ENCODE data around the gene SLC2A6. TPM values are rescaled to one million over a fixed set of nuclear protein-coding genes. Genes with fewer than 3 reads are reported as not detected.

The SLC2A6 gene
- polyA plus RNA-seq, 1 donor (not counting 4 experiments of a cell fraction or from before 2014, with no cell fraction given): 15.9 TPM

DNA sequence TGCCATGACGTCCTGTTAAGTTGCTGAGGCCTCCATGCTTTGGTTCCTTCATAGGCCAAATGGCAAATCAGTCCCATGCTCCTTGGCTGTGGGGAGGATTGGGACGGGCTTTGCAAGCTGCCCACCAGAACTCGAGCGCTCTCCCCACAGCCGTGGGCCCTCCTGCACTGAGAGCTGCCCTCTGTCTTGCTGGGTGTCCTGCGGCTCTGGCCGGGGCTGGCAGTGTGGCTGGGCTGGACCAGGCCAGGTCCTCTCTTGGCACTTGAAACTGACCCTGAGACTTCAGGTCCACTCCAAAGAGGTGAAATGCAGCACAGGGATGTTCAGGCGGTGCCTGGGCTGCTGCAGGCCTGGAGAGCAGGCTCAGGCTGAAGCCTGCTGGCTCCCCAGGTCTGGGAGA lies 38.8 kb upstream of the SLC2A6 start:
- Histone ChIP-seq H4K20me1 (ENCODE audit: control insufficient read depth, extremely low read depth, insufficient read depth, low read length) (peaks cover 2% of the 10 kb centered on the region), H3K9ac (ENCODE audit: control insufficient read depth, extremely low read depth, insufficient read depth, low read length) (no peak overlapping the region), H3K27me3 (ENCODE audit: control insufficient read depth, extremely low read depth, insufficient read depth, low read length) (peaks cover 23% of the 10 kb centered on the region), H3K4me2 (ENCODE audit: control insufficient read depth, extremely low read depth, insufficient read depth, low read depth, low read length) (no peak overlapping the region), H3K79me2 (ENCODE audit: control insufficient read depth, insufficient read depth, low read length) (no peaks in the 10 kb centered on the region), H3K9me1 (ENCODE audit: control insufficient read depth, extremely low read depth, insufficient read depth, low read length) (no peaks in the 10 kb centered on the region), H3K36me3 (ENCODE audit: control insufficient read depth in 2 of 2, extremely low read depth in 1 of 2, insufficient read depth in 2 of 2, low read length in 2 of 2) (no peaks in the 10 kb centered on the region), H3K4me3 (ENCODE audit: control insufficient read depth in 2 of 3, extremely low read depth in 1 of 3, insufficient read depth in 2 of 3, low read depth in 1 of 3, low read length in 3 of 3) (no peak overlapping the region), H3K27ac (ENCODE audit: control insufficient read depth, insufficient read depth, low read length) (no peak overlapping the region), H3K9me3 (ENCODE audit: control insufficient read depth, low read depth, low read length) (no peaks in the 10 kb centered on the region), H2AFZ (ENCODE audit: control insufficient read depth, low read length) (no peak overlapping the region), H3K4me1 (ENCODE audit: control insufficient read depth, extremely low read depth, insufficient read depth, low read length) (no peaks in the 10 kb centered on the region)
- FAIRE-seq (no peak), DNase-seq (ENCODE audit: low read depth, low spot score) (no peak)
- TF ChIP-seq, protein P1, sequence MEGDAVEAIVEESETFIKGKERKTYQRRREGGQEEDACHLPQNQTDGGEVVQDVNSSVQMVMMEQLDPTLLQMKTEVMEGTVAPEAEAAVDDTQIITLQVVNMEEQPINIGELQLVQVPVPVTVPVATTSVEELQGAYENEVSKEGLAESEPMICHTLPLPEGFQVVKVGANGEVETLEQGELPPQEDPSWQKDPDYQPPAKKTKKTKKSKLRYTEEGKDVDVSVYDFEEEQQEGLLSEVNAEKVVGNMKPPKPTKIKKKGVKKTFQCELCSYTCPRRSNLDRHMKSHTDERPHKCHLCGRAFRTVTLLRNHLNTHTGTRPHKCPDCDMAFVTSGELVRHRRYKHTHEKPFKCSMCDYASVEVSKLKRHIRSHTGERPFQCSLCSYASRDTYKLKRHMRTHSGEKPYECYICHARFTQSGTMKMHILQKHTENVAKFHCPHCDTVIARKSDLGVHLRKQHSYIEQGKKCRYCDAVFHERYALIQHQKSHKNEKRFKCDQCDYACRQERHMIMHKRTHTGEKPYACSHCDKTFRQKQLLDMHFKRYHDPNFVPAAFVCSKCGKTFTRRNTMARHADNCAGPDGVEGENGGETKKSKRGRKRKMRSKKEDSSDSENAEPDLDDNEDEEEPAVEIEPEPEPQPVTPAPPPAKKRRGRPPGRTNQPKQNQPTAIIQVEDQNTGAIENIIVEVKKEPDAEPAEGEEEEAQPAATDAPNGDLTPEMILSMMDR (optimal IDR thresholded peaks at IDR 0.05 in 1 of 3, IDR thresholded peaks at IDR 0.05 in 1 of 3, conservative IDR thresholded peaks at IDR 0.05 in 1 of 3; ENCODE audit: extremely low read depth in 1 of 3, insufficient read depth in 2 of 3, low read length in 3 of 3): no peak
- TF ChIP-seq EZH2 (IDR thresholded peaks at IDR 0.05; ENCODE audit: low read length): no peak
- dilution Hi-C loops (cut with MboI; ENCODE audit: extremely low pct_ligation_motif_present, low sequenced_read_pairs): no loop called here

DNA sequence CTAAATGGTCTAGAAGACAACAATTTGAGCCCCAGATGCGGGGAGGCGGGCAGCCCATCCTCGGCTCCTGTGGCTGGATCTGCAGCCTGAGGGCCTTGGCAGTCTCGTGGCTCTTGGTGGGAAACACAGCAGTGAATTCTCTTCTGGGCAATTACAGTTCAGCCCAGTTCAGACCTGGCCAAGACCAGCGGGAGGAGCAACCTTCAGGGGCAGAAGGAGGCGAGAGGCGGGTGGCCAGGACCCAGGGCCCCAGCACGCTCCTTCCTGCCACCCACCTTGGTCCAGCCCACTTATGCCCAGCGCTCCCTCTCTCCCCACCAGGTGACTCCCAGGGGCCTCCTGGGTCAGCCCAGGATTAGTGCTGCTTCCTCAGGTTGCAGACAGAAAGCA lies 38.1 kb upstream of the SLC2A6 start:
- dilution Hi-C loops (cut with MboI; ENCODE audit: extremely low pct_ligation_motif_present, low sequenced_read_pairs): no loop called here
- Histone ChIP-seq H3K4me1 (ENCODE audit: control insufficient read depth, extremely low read depth, insufficient read depth, low read length) (no peaks in the 10 kb centered on the region), H3K36me3 (ENCODE audit: control insufficient read depth in 2 of 2, extremely low read depth in 1 of 2, insufficient read depth in 2 of 2, low read length in 2 of 2) (no peaks in the 10 kb centered on the region), H3K9ac (ENCODE audit: control insufficient read depth, extremely low read depth, insufficient read depth, low read length) (no peak overlapping the region), H3K4me3 (ENCODE audit: control insufficient read depth in 2 of 3, extremely low read depth in 1 of 3, insufficient read depth in 2 of 3, low read depth in 1 of 3, low read length in 3 of 3) (no peak overlapping the region), H3K27me3 (ENCODE audit: control insufficient read depth, extremely low read depth, insufficient read depth, low read length) (peaks cover 23% of the 10 kb centered on the region), H3K27ac (ENCODE audit: control insufficient read depth, insufficient read depth, low read length) (no peak overlapping the region), H3K79me2 (ENCODE audit: control insufficient read depth, insufficient read depth, low read length) (no peaks in the 10 kb centered on the region), H2AFZ (ENCODE audit: control insufficient read depth, low read length) (no peak overlapping the region), H3K4me2 (ENCODE audit: control insufficient read depth, extremely low read depth, insufficient read depth, low read depth, low read length) (no peak overlapping the region), H3K9me3 (ENCODE audit: control insufficient read depth, low read depth, low read length) (no peaks in the 10 kb centered on the region), H4K20me1 (ENCODE audit: control insufficient read depth, extremely low read depth, insufficient read depth, low read length) (peaks cover 2% of the 10 kb centered on the region), H3K9me1 (ENCODE audit: control insufficient read depth, extremely low read depth, insufficient read depth, low read length) (no peaks in the 10 kb centered on the region)
- FAIRE-seq (no peak), DNase-seq (ENCODE audit: low read depth, low spot score) (no peak)
- TF ChIP-seq EZH2 (IDR thresholded peaks at IDR 0.05; ENCODE audit: low read length): no peak
- TF ChIP-seq, protein P1 (optimal IDR thresholded peaks at IDR 0.05 in 1 of 3, IDR thresholded peaks at IDR 0.05 in 1 of 3, conservative IDR thresholded peaks at IDR 0.05 in 1 of 3; ENCODE audit: extremely low read depth in 1 of 3, insufficient read depth in 2 of 3, low read length in 3 of 3): no peak

All from keratinocyte (primary cell).